ENCODE measurements around the gene RHEBL1. TPM values are rescaled to one million over a fixed set of nuclear protein-coding genes. Genes with fewer than 3 reads are reported as not detected.

The RHEBL1 gene
- total RNA-seq, 4 donors from 2014 or later = 0.46 to 0.71 TPM; not detected in 2

- intact Hi-C loops (cut with DNase I; ENCODE audit: low total_unique reads) (loop anchor here (2.0 to 5.0 kb wide), 3 partner anchors 51 to 342 kb away; partner anchors contain the start of genes CCNT1, LMBR1L and TUBA1B), in situ Hi-C loops (cut with MboI; ENCODE audit: low sequenced_read_pairs in 4 of 4) (loop anchor here in 2 of 4 donors (10.0 kb wide), 2 partner anchors 55 to 175 kb away; partner anchors contain the start of gene LMBR1L (in 2 of the 2))
- DNase-seq (no peak), ATAC-seq (peak; percentile 7 to 25)
- no peaks in the 10 kb centered on the region for H3K27me3 ChIP-seq
- H3K4me3 ChIP-seq = peak overlapping the region; percentile 83 to 100 (median 94)
- no peak for TF ChIP-seq CTCF (IDR thresholded peaks at IDR 0.05 in 4 of 5, conservative IDR thresholded peaks at IDR 0.05 in 1 of 5)
- TF ChIP-seq POLR2A (IDR thresholded peaks at IDR 0.05) = no peak
- H3K4me1 ChIP-seq = peaks cover 49 to 53% of the 10 kb centered on the region in 2 donors
- H3K36me3 ChIP-seq = peaks cover 0 to 6% of the 10 kb centered on the region in 2 donors
- H3K9me3 ChIP-seq = no peaks in the 10 kb centered on the region
- peak overlapping the region; percentile 97 to 100 (median 99) for H3K27ac ChIP-seq
Observed at GRCh38 chr12:49059299-49060171, 10.2 kb downstream of the RHEBL1 start.

GRCh38 chr12:49059045-49059298 is 10.8 kb downstream of the RHEBL1 start:
- H3K27ac ChIP-seq = peak overlapping the region; percentile 97 to 100 (median 99)
- ATAC-seq (no peak), DNase-seq (no peak)
- H3K9me3 ChIP-seq = no peaks in the 10 kb centered on the region
- peaks cover 0 to 11% of the 10 kb centered on the region in 2 donors for H3K36me3 ChIP-seq
- TF ChIP-seq CTCF (IDR thresholded peaks at IDR 0.05 in 4 of 5, conservative IDR thresholded peaks at IDR 0.05 in 1 of 5) (no peak), POLR2A (IDR thresholded peaks at IDR 0.05) (no peak)
- intact Hi-C loops (cut with DNase I; ENCODE audit: low total_unique reads) (no loop called here), in situ Hi-C loops (cut with MboI; ENCODE audit: low sequenced_read_pairs in 4 of 4) (no loop called here)
- H3K4me3 ChIP-seq = peak overlapping the region; percentile 83 to 100 (median 94)
- H3K4me1 ChIP-seq = peaks cover 49 to 53% of the 10 kb centered on the region in 2 donors
- H3K27me3 ChIP-seq = no peaks in the 10 kb centered on the region

GRCh38 chr12:49058366-49059044 is 11.3 kb downstream of the RHEBL1 start:
- in situ Hi-C loops (cut with MboI; ENCODE audit: low sequenced_read_pairs in 4 of 4) (no loop called here), intact Hi-C loops (cut with DNase I; ENCODE audit: low total_unique reads) (no loop called here)

GRCh38 chr12:49057888-49058287 is 11.9 kb downstream of the RHEBL1 start:
- peaks cover 0 to 22% of the 10 kb centered on the region in 2 donors for H3K36me3 ChIP-seq
- H3K9me3 ChIP-seq = no peaks in the 10 kb centered on the region
- DNase-seq (no peak), ATAC-seq (no peak)
- H3K27me3 ChIP-seq = no peaks in the 10 kb centered on the region
- H3K4me3 ChIP-seq = peak overlapping the region; percentile 83 to 100 (median 94)
- intact Hi-C loops (cut with DNase I; ENCODE audit: low total_unique reads) = no loop called here
- peaks cover 49 to 53% of the 10 kb centered on the region in 2 donors for H3K4me1 ChIP-seq
- in situ Hi-C loops (cut with MboI; ENCODE audit: low sequenced_read_pairs in 4 of 4) = no loop called here
- TF ChIP-seq POLR2A (IDR thresholded peaks at IDR 0.05) (no peak), CTCF (IDR thresholded peaks at IDR 0.05 in 4 of 5, conservative IDR thresholded peaks at IDR 0.05 in 1 of 5) (no peak)
- H3K27ac ChIP-seq = peak overlapping the region; percentile 97 to 100 (median 99)

More at GRCh38 chr12:49058366-49059044, 11.3 kb downstream of the RHEBL1 start:
- Histone ChIP-seq H3K36me3 (peaks cover 0 to 16% of the 10 kb centered on the region in 2 donors), H3K9me3 (no peaks in the 10 kb centered on the region), H3K4me3 (peak overlapping the region; percentile 83 to 100 (median 94)), H3K4me1 (peaks cover 49 to 53% of the 10 kb centered on the region in 2 donors), H3K27me3 (no peaks in the 10 kb centered on the region), H3K27ac (peak overlapping the region; percentile 97 to 100 (median 99))
- no peak for DNase-seq
- no peak for ATAC-seq
- TF ChIP-seq POLR2A (IDR thresholded peaks at IDR 0.05) (no peak), CTCF (IDR thresholded peaks at IDR 0.05 in 4 of 5, conservative IDR thresholded peaks at IDR 0.05 in 1 of 5) (no peak)

Data from gastrocnemius medialis (tissue), 4 donors.